GM21526 (cell line): Measurements from ENCODE around the gene LNX2.

ENCODE experiments used
- ATAC-seq: cut with Tn5 transposase; IDR thresholded peaks from one replicate; pipeline ENCODE4 v1.9.1; 2021; ENCODE audit warnings: moderate library complexity; ENCODE audit not compliant: unreplicated experiment, low FRiP score

Gene LNX2

GRCh38 chr13:27522847-27523246 lies 97.5 kb downstream of the LNX2 start:
- ATAC-seq: no peak

DNA sequence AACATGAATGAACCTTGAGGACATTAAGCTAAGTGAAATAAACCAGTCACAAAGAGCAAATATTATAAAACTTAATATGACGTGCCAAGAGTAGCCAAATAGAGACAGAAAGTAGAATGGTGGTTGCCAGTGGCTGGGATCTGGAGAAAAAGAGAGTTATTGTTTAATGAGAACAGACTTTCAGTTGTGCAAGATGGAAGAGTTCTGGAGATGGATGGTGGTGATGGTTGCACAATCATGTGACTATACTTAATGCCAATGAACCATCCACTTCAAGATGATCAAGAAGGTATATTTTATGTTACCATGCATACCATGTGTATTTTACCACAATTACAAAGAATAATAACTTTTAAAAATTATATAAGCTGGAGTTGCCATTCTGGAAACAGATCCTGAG lies 104.2 kb downstream of the LNX2 start:
- ATAC-seq: no peak

DNA sequence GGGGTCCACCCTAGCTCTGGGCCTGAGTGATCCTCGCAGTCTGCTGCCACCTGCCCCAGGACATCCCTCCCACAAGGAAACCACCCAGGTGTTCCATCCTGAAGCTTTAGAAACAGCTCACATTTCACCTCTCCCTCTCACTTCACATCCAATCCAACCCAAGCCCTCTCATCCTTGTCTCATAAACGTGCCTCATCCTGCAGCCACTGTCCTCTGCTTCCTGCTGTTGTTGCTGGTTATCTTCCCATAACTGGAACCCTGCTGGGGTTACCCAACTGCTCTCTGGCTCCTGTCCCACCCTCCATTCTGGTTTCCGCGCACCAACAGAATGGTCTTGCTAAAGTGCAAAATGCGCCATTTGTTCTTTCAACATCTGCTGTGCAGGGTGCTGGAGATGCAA lies 110.2 kb downstream of the LNX2 start:
- no peak for ATAC-seq

DNA sequence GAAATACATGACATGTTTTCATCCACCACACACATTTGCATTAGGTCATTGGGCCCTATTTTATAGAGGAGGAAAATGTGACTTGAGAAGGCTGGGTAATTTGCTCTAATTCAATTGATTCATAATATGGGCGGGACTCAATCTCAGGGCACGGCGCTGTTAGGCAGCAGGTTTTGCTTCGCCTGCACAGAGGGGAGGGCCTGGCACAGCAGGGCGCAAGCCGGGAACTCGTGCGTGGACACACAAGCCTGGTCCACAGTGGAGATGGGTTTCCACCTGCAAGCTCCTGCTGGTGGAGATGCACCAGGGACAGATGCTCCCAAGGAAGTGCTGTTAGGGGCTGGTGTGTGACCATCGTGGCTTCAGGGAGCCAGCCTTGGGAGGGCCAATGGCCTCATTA lies 111.5 kb downstream of the LNX2 start:
- no peak for ATAC-seq

GRCh38 chr13:27505792-27506191 lies 114.5 kb downstream of the LNX2 start:
- no peak for ATAC-seq

GRCh38 chr13:27504868-27505194 lies 115.5 kb downstream of the LNX2 start:
- ATAC-seq: no peak

DNA sequence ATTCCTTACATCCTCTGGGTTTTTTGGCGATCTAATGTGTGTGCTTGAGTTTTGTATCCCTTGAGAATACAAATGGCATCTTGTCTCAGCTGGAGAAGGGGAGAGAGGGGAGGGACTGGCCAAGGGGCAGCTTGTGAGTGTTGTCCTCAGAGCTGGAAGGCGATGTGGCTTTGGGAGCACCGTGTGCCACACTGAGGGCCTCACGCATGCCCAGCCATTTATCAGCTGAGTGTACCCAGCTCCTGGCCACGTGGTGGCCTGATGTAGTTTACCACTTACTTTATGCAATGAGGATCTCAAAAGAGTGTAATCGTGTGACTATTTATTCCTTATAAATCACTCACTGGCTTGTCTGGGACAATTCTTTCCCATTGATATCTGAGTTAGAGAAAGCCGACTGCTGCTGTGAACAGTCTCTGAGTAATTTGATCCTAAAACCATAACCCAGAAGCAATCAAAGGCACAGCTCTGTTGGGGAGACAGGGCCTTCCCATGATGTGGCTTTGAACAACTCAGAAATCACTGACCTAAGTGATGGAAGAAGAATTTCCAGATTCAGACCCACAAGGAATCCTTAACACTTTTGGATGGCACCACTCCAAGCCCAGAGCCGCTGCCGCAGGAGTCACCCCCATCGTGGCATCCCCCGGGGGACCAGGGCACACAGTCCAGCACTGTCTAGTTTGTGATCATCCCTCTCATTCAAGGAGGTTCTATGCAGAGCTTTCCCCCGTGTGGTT lies 116.0 kb downstream of the LNX2 start:
- no peak for ATAC-seq

GRCh38 chr13:27500806-27501534 lies 119.4 kb downstream of the LNX2 start:
- ATAC-seq: no peak

DNA sequence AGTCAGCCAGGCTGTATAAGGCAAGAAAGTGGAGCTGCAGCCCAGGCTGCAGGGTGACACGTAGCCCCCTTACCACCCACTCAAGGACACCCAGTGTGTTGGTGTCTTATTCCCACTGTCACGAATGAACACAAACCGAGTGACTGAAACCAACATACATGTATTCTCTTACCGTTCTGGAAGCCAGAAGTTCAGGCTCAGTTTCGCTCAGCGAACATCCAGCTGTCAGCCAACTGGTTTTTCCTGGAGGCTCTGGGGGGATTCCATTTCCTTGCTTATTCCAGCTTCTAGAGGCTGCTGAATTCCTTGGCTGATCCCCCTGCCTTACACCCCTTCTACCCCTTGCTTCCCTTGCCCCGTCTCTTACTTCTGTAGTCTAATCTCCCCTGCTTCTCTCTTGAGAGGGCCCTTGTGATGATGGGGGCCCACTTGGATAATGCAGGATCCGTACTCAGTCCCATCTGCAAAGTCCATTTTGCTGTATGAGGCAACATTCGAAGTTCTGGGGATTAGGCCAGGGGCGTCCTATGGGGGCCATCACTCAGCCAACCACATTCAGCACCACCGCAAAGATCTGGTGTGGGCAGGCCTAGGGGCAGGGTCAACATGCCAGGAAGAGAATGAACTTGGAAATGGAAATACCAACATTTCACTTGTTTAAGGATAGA lies 122.6 kb downstream of the LNX2 start:
- ATAC-seq: no peak

DNA sequence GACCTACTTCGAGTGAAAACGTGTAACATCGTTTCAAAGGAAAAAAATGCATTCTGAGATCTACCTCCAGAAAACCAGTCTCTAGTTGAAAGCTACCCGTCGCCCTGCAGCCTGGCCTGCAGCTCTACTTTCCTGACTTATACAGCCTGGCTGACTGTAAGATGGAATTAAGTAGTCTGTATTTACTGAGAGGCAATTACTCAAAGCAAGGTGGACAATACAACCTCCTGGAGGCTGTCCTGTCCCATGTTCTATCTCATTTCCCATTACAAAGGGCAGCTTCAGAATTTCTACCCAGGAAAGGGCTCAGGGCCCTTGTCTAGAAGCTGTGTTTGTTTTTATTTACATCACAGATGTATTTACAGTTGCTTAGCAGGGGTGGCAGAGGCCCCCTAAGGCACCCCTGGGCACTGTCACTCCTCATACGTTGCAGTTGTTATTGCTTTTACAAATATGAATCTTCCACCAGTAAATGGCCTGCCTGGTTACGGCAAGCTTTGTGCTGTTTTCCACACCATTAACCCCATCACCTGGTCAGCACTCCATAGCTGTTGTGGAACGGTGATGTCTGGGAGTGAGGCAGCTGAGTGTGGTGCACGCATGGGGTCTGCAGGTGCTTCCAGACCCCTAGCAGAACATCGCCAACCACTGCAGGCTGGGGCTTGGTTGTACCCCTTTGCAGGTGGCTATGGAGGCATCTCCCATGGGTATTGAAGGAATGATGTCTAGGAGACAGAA lies 123.6 kb downstream of the LNX2 start:
- ATAC-seq: no peak

GRCh38 chr13:27496006-27496405 lies 124.3 kb downstream of the LNX2 start:
- ATAC-seq: no peak
